GM19463 (cell line): Measurements from ENCODE around the gene PCNT.
"Not testable (repeated sequence)": the region's sequence is repeated elsewhere in the genome, so short reads cannot be mapped to it uniquely, and the experiment has no call there.

ENCODE experiments used
- ATAC-seq: cut with Tn5 transposase; IDR thresholded peaks from one replicate; pipeline ENCODE4 v1.9.1; 2021; ENCODE audit warnings: mild to moderate bottlenecking, moderate library complexity; ENCODE audit not compliant: unreplicated experiment

Gene PCNT

DNA sequence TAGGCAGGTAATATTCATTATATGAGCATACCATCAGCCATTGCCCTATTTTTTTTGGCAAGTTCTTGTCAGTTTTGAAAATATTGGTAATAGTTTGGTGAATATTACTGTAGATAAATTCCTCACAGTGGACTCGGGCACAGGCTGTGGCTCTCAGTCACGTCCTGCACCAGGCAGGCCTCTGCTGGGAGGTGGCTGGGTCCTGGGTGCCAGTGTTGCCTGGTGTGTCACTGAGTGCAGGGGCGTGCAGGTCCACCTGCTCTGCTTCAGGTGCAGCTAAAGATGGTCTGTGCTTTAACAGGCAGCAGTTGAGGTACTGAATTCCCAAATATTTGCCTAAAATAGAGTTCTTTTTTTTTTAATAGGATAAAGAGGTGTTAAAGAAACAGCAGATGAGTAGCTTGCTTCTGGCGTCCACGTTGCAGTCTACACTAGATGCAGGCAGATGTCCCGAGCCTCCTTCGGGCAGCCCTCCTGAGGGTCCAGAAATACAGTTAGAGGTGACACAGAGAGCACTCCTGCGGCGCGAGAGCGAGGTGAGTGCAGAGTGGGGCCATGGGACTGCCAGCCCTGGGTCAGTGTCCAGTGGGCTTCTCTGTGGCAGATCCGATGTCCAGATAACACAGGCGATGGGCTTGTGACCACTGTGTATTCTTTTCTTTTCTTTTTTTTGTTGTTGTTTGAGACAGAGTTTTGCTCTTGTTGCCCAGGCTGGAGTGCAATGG, 77.4 kb downstream of the PCNT start:
- no peak for ATAC-seq

DNA sequence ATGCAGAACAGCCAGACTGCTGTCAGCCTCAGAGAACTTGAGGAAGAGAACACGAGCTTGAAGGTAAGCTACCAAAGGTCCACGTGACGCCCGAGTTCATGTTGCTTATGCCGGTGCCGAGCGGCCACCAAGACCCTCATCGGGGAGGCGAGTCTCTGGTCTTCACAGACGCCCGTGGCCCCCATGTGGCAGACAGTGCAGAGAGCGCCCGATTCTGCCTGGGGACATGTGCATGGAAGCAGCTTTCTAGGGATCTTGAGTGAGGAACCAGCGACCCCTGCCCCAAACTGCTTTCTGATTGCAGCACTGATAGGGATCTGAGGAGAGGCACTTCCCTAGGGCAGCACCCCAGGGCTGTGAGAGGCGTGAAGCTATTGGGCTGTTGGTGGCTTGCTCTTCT, 78.5 kb downstream of the PCNT start:
- ATAC-seq, result no peak

DNA sequence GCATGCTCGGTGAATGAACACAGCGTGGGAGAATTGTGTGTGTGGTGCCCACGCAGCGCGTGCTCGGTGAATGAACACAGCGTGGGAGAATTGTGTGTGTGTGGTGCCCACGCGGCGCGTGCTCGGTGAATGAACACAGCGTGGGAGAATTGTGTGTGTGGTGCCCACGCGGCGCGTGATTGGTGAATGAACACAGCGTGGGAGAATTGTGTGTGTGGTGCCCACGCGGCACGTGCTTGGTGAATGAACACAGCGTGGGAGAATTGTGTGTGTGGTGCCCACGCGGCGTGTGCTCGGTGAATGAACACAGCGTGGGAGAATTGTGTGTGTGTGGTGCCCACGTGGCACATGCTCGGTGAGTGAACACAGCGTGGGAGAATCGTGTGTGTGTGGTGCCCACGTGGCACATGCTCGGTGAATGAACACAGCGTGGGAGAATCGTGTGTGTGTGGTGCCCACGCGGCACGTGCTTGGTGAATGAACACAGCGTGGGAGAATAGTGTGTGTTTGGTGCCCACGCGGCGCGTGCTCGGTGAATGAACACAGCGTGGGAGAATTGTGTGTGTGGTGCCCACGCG, 79.4 kb downstream of the PCNT start:
- not testable (repeated sequence) for ATAC-seq

GRCh38 chr21:46404306-46404705, 80.3 kb downstream of the PCNT start:
- ATAC-seq, result no peak

- no peak for ATAC-seq
Measured at GRCh38 chr21:46406001-46406400, 82.0 kb downstream of the PCNT start.

DNA sequence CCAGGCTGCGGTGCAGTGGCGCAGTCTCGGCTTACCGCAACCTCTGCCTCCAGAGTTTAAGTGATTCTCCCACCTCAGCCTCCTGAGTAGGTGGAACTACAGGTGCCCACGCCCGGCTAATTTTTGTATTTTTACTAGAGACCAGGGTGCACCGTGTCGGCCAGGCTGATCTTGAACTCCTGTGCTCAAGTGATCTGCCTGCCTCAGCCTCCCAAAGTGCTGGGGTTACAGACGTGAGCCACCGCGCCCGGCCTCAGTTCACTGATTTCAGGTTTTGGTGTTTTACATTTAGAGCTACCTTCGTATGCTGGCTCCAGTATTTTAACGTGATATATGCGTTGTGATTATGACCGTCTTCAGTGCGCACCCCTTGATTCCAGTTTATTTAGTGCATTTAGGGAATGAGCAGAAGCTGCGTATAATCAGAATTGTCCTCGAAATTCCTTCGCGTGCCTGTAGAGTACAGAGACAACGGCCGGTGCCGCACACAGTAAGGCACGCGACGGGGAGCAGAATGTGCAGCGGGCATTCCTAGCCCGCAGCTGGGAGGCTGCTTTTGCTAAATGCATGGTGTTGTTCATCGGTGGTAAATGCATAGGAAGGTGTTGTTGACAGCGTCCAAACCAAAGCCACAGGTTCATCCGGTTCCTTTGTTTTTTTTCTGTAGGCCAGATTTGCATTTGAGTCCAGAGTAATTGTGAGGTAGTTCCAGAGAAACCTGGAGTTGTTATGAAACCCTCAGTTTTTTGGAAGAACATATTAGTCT, 85.9 kb downstream of the PCNT start:
- ATAC-seq, result no peak

GRCh38 chr21:46410516-46410915, 86.6 kb downstream of the PCNT start:
- no peak for ATAC-seq

- ATAC-seq, result no peak
Measured at GRCh38 chr21:46411236-46411635, 87.3 kb downstream of the PCNT start.

DNA sequence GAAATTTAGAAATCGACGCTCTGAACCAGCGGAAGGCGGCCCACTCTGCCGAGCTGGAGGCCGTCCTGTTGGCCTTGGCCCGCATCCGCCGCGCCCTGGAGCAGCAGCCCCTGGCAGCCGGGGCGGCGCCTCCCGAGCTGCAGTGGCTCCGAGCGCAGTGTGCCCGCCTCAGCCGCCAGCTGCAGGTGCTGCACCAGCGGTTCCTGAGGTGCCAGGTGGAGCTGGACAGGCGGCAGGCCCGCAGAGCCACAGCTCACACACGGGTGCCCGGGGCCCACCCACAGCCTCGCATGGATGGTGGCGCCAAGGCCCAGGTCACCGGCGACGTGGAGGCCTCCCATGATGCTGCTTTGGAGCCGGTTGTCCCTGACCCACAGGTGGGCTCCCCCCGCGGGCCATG, 87.7 kb downstream of the PCNT start:
- ATAC-seq, result no peak

DNA sequence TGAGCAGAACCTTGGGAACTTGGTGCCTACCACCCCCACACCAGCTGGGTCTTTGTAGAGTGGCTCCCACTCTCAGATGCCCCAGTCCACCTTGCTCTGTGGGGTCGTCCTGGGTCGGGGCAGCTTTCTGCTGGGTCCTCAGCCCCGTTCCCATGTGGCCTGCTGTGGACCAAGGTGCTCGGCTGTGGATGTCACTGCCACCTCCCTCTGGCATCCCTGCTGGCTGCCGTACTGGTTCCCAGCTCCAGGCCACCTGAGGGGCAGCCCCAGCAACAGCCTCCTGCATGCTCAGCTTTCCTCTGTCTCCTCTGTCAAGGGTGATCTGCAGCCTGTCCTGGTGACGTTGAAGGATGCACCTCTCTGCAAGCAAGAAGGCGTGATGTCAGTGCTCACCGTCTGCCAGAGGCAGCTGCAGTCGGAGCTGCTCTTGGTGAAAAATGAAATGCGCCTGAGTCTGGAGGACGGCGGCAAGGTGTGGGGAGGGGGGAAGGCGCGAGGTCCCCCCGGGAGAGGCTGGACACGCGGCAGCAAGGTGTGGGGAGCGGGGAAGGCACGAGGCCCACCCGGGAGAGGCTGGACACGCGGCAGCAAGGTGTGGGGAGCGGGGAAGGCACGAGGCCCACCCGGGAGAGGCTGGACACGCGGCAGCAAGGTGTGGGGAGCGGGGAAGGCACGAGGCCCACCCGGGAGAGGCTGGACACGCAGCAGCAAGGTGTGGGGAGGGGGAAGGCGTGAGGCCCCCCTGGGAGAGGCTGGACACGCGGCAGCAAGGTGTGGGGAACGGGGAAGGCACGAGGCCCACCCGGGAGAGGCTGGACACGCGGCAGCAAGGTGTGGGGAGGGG, 88.8 kb downstream of the PCNT start:
- ATAC-seq, result no peak

DNA sequence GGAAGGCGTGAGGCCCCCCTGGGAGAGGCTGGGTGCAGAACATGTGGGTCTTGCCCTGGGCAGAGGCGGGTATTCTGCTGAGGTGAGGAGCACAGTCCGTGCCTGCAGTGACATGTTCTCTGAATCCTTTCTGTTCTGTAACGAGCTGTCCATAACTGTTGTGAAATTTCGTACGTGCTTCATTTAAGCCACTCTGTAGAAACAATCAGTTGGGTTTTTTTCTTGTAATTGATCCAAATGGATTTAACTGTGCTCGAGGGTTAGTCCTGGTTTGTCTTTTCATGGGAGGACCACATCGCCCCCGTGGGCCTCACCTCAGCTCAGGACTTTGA, 89.4 kb downstream of the PCNT start:
- no peak for ATAC-seq

DNA sequence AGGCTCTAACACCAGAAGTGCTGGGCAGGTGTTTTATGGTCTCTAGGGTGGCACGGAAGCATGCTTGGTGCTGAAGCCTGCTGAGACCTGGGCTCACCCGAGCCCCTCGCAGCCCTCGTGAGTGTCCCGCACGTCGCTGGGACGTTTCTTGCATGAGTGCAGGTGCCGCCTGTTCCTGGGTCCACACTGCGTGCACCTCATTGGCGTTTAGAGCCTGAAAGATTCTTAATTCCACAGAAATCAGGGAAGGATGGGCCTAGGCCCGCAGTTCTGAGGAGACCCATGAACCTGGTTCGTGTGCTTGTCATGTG, 91.0 kb downstream of the PCNT start:
- no peak for ATAC-seq

DNA sequence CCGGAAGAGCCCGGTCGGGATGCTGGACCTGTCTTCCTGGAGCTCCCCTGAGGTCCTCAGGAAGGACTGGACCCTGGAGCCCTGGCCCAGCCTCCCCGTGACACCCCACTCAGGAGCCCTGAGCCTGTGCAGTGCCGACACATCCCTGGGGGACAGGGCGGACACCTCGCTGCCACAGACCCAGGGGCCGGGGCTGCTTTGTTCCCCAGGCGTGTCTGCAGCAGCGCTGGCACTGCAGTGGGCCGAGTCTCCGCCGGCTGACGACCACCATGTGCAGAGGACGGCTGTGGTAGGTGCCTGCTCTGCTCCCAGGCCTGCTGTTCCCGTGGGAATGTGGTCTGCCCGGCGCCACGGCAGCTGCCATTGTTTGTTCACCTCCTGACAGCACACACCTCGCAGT, 92.6 kb downstream of the PCNT start:
- ATAC-seq, result no peak

DNA sequence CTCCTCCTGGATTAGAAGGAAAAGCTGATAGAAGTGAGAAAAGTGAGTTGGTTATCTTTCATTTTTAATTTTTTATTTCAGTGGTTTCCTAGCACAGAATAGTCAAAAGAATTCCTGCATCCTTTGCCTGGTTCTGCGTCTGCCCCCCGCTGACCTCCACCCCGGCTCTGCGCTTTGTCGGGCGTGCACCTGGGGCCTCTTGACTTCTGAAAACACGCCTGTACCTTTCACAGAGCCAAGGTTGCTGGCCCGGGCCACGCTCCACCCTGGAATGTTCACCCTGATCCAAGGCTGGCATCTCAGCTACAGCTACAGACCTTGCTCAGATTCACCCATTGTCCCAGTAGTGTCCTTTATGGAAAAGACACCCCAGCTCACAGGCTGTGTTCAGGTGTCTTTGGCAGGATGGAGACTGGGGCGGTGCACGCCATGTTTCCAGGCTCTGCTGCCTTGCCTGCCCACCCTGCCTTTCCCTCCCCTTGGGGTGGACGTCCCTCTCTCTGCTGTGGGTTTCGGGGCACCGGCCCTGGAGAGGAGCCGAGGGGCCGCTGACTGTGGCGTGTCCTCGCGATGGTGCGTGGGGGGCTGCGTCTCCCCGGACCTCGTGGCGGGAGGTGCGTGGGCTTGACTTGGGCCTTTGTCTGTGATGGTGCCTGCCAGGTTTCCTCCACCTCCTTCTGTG, 94.5 kb downstream of the PCNT start:
- ATAC-seq, result no peak

DNA sequence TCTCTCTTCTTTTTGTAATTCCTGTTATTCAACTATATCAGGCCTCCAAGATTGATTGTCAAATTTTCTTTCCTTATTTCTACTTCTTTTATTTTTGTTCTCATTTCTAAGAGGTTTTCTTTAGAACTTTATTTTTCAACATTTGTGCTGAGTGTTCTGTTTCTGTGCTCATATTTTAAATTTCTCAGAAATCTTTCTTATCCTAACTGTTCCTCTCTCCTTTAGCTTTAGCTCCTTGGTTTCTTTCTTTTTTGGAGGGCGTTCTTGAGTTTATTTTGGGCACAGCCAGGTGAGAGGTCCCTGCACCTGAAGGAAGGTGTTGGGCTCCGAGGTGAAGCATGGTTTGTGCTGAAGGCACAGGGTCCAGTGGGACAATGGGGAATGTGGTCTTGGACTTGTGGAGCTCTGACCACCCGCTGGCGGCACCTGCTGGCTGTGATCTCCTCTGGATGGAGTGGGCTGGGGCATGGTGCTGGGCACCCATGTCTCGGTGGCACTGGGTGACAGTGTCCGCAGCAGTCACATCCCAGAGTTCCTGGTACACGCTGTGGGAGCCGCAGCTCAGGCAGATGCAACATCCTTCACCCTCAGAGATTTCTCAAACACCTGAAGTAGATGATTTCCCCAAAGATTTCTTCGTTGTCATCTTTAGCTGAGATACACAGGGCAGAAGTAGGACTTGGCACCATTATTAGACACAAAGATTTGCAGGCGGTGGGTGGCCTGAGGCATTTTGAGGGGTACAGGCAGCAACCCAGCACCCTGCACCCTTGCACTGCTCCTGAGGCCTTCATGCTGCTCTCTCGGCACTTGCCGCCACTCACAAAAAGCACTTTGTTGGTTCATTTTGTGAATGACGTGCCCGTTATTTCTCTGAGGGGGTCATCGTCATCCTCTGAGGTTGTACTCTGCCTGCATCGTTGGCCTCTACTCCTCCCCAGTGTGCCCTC, 96.6 kb downstream of the PCNT start:
- no peak for ATAC-seq

DNA sequence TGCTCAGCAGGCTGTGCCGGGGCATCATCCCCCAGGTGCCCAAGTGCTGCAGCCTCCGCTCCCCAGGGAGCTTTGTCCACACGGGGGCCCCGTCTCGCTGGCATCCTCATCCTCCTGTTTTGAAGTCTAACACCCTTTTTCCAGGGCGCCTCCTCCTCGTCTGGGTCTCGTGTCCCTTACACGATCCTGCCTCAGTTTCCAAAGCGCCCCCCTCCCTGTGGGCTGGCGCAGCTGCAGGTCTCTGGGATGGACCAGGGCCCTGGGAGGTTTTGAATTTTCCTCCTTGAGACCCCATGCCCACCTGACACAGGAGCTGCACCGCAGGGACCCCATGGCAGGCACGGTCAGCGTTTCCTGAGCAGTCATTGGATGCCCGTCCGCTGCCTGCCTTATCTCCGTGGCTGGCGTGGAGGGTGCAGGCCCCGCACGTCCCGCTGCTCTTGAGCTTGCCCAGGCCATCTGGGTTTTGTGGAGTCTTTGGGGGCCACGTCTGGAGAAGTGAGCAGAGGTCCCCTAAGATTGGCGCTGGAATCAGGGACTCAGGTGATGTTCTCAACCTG, 97.3 kb downstream of the PCNT start:
- no peak for ATAC-seq

DNA sequence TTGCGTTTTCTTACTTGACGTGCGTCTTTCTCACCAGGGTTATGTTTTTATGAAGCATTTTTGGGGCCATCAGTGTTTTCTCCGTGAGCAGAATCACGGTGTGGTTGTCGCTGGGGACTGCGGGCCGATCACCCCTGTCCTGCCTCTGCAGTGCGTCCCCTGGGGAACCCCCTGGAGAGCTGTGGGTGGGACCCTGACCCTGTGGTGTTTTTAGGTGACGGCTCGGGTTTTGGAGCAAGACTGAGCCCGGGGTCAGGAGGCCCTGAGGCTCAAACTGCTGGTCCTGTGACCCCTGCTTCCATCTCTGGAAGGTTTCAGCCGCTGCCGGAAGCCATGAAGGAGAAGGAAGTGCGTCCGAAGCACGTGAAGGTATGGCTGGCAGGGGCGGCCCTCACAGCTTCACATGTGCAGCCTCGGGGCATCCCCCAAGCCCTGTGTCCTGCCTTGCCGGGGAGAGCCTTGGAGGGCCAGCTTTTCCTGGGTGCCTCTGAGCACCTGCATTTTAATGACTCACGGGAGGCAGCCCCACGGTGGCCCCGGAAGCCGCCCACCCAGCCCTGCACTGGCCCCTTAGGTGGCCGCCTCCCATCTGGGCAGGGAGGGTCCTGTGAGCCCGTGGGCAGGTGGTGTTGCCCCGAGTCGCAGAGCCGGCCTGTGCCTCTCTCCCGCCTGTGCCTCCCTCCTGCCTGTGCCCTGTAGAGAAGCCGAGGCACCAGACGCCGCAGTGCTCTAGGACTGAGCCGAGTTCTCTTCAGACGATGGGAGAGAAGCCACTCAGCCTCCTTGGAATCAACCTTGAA, 98.0 kb downstream of the PCNT start:
- no peak for ATAC-seq

GRCh38 chr21:46422636-46423241, 98.8 kb downstream of the PCNT start:
- no peak for ATAC-seq
